Activated CD8-positive, alpha-beta T cell treated with anti-CD3 and anti-CD28 coated beads for 36 hours (primary cell): ENCODE measurements around the gene WDPCP. TPM values are rescaled to one million over a fixed set of nuclear protein-coding genes. Genes with fewer than 3 reads are reported as not detected.

Experiments
- ATAC-seq: fragments of 200-7000 bp; cut with Tn5 transposase; one replicate; pipeline ENCODE4 v1.10.0; 2021; ENCODE audit warnings: mild to moderate bottlenecking, moderate library complexity
- CTCF ChIA-PET: fragments of 350-600 bp; sonication (Branson Sonifier 250); formaldehyde crosslinking; loops from one replicate; lab custom pipeline; 2021; ENCODE audit warnings: antibody characterized with exemption; lab: Charles Lee
- POLR2A ChIA-PET: fragments of 350-600 bp; sonication (Branson Sonifier 250); formaldehyde crosslinking; loops from one replicate; lab custom pipeline; 2021; ENCODE audit warnings: antibody characterized with exemption; lab: Charles Lee
- DNase-seq: peaks from one replicate; pipeline ENCODE4 v3.0.0-alpha.2; 2020
- H3K27ac Mint-ChIP-seq: one replicate; pipeline ENCODE4 v1.8.0; 2021; ENCODE audit warnings: mild to moderate bottlenecking, mixed read lengths
- H3K27me3 Mint-ChIP-seq: one replicate; pipeline ENCODE4 v1.8.0; 2021; ENCODE audit warnings: mixed read lengths
- H3K36me3 Mint-ChIP-seq: one replicate; pipeline ENCODE4 v1.8.0; 2021; ENCODE audit warnings: low read depth, mixed read lengths
- H3K4me1 Mint-ChIP-seq: one replicate; pipeline ENCODE4 v1.8.0; 2021; ENCODE audit warnings: low read depth, mixed read lengths
- H3K4me3 Mint-ChIP-seq: one replicate; pipeline ENCODE4 v1.8.0; 2021; ENCODE audit warnings: mild to moderate bottlenecking, moderate library complexity, mixed read lengths
- H3K9me3 Mint-ChIP-seq: one replicate; pipeline ENCODE4 v1.8.0; 2021; ENCODE audit warnings: mixed read lengths
- intact Hi-C: fragments of 100-400 bp; cut with micrococcal nuclease; formaldehyde crosslinking; loops from one replicate; pipeline ENCODE4 v1.10.0; 2022
- total RNA-seq, 2 experiments: library from RNA; stranded (reverse); gene quantifications; one replicate each; pipeline ENCODE4 v1.2.3, GENCODE V29; 2021
- TF ChIP-seq, protein P1 (sequence below): fragments of 200-600 bp; IDR thresholded peaks from one replicate; pipeline ENCODE4 v1.8.0; 2022; ENCODE audit warnings: antibody characterized with exemption, mild to moderate bottlenecking

WDPCP gene
- total RNA-seq, 2 experiments from 2014 or later = 5.0 to 5.8 TPM

DNA sequence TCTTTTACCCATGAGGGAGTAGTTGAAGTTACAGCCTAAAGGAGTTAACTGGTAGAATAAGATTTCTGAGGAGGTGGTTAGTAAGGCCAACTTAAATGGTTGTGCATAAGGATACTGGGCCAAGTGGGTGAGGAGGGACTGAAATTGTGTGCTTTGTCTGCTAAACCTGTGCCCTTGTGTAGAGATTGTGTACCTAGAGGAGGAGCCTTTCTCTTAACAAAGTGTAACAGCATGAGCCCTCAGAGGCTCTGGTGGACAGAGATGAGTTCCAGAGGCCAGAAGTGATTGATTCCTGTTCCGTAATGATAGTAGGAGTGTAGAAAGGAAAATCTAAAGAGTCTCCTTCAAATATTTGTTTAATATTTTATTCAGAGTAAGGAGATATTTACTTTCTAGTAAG lies 494.8 kb downstream of the WDPCP start:
- POLR2A ChIA-PET = no interaction called here
- intact Hi-C loops = no loop called here
- ATAC-seq (no peak), DNase-seq (no peak)
- Mint-ChIP-seq H3K4me3 (no peak overlapping the region), H3K4me1 (no peaks in the 10 kb centered on the region), H3K9me3 (peaks cover 1% of the 10 kb centered on the region), H3K36me3 (no peaks in the 10 kb centered on the region), H3K27me3 (peaks cover 5% of the 10 kb centered on the region), H3K27ac (no peak overlapping the region)
- CTCF ChIA-PET = no interaction called here
- TF ChIP-seq, protein P1, sequence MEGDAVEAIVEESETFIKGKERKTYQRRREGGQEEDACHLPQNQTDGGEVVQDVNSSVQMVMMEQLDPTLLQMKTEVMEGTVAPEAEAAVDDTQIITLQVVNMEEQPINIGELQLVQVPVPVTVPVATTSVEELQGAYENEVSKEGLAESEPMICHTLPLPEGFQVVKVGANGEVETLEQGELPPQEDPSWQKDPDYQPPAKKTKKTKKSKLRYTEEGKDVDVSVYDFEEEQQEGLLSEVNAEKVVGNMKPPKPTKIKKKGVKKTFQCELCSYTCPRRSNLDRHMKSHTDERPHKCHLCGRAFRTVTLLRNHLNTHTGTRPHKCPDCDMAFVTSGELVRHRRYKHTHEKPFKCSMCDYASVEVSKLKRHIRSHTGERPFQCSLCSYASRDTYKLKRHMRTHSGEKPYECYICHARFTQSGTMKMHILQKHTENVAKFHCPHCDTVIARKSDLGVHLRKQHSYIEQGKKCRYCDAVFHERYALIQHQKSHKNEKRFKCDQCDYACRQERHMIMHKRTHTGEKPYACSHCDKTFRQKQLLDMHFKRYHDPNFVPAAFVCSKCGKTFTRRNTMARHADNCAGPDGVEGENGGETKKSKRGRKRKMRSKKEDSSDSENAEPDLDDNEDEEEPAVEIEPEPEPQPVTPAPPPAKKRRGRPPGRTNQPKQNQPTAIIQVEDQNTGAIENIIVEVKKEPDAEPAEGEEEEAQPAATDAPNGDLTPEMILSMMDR = no peak

DNA sequence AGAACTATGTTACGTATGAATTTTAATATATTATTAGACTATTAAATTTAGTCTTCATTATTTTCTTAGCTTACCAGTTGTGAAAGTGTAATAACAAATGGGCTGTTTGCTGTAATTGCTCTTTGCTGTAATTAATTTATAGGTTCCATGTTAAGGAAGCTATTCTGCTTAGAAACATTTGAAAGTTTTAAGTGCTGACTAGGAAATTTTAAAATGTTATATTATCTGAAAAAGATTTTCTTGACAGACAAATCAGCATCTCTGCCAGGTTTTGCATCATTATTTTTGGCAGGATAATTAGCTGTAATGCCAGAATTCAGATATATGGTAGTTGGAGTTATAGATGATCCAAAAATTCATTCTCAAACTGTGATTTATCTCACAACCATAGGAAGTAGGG lies 495.4 kb downstream of the WDPCP start:
- Mint-ChIP-seq H3K27ac (no peak overlapping the region), H3K4me1 (no peaks in the 10 kb centered on the region), H3K9me3 (peaks cover 1% of the 10 kb centered on the region), H3K36me3 (no peaks in the 10 kb centered on the region), H3K4me3 (no peak overlapping the region), H3K27me3 (peaks cover 5% of the 10 kb centered on the region)
- TF ChIP-seq, protein P1 = no peak
- intact Hi-C loops = no loop called here
- ChIA-PET CTCF (no interaction called here), POLR2A (no interaction called here)
- DNase-seq (no peak), ATAC-seq (no peak)

DNA sequence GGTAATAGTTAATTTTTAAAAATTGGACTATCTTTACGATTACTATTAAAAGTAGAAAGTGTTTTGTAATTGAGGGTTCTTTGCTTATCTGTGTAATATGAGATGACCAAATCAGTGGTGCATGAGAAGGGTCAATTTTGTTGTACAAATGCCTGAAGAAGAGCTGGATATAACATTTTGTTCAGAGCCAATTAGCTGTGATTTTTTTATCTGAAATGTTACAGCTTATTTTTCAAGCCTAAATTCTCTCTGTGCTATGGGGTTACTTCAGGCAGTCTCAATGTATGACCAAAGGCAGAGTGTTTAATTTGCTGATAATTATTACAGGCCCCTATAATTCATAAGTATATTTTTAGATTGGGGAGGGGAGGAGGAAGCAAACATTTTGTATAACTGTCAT lies 495.9 kb downstream of the WDPCP start:
- Mint-ChIP-seq H3K27ac (no peak overlapping the region), H3K4me1 (no peaks in the 10 kb centered on the region), H3K9me3 (peaks cover 1% of the 10 kb centered on the region), H3K27me3 (peaks cover 5% of the 10 kb centered on the region), H3K36me3 (no peaks in the 10 kb centered on the region), H3K4me3 (no peak overlapping the region)
- intact Hi-C loops = no loop called here
- TF ChIP-seq, protein P1 = no peak
- DNase-seq = no peak
- CTCF ChIA-PET = no interaction called here
- no peak for ATAC-seq
- POLR2A ChIA-PET = no interaction called here

DNA sequence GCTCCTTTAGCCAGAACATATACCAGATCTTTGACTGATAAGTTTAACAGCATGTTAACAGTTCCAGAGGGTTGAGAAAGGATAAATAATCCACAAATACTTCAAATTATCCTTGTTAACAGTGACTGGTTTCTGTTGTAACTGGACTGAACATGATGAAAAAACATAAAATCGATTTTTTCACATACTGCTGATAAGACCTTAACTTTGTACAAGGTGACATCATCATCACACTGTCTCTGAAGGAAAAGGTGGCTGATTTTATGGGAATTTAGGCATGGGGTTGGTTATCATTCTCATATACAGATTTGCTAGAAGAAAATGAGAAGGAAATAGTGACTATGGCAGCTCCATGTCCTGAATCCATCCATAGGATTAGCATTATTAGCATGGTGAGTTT lies 501.6 kb downstream of the WDPCP start:
- CTCF ChIA-PET = no interaction called here
- POLR2A ChIA-PET = no interaction called here
- H3K4me3 Mint-ChIP-seq = no peak overlapping the region

DNA sequence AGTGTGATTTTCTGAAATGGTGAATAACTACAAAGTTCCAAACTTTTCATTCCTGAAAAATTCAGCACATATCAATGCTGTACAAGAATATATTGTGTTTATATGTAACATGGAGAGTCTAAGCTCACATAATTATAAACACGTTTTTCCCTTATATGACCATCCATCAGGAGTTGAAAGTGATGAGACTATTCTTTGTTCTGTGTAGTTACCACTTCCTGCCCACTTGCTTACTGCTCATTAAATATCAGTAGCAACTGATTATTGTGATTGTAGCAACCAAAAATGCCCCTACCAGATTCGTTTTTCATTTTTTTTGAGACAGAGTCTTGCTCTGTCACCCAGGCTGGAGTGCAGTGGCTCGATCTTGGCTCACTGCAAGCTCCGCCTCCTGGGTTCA lies 506.9 kb downstream of the WDPCP start:
- Mint-ChIP-seq H3K27me3 (peaks cover 20% of the 10 kb centered on the region), H3K4me1 (no peaks in the 10 kb centered on the region), H3K4me3 (no peak overlapping the region), H3K27ac (no peak overlapping the region), H3K36me3 (no peaks in the 10 kb centered on the region), H3K9me3 (peaks cover 1% of the 10 kb centered on the region)
- intact Hi-C loops = no loop called here
- ATAC-seq (no peak), DNase-seq (no peak)
- TF ChIP-seq, protein P1 = no peak
- ChIA-PET CTCF (no interaction called here), POLR2A (no interaction called here)

More for the DNA sequence above, 501.6 kb downstream of the WDPCP start:
- Mint-ChIP-seq H3K36me3 (no peaks in the 10 kb centered on the region), H3K27ac (no peak overlapping the region), H3K9me3 (peaks cover 1% of the 10 kb centered on the region), H3K27me3 (peaks cover 9% of the 10 kb centered on the region), H3K4me1 (no peaks in the 10 kb centered on the region)
- intact Hi-C loops = no loop called here
- DNase-seq = no peak
- no peak for ATAC-seq
- TF ChIP-seq, protein P1 = no peak
